Activated CD8-positive, alpha-beta memory T cell treated with anti-CD3 and anti-CD28 coated beads, Interleukin-2, amount 10 ng/mL, durations not matched to agents 7 days and 5 days (primary cell): ENCODE measurements around the gene TMEM17. TPM values are rescaled to one million over a fixed set of nuclear protein-coding genes. Genes with fewer than 3 reads are reported as not detected.

Experiments used
- ATAC-seq: fragments of 150-1000 bp; cut with Tn5 transposase; one replicate; pipeline ENCODE4 v1.10.0; 2021; ENCODE audit warnings: moderate library complexity
- CTCF ChIA-PET: fragments of 350-600 bp; sonication (Branson Sonifier 250); formaldehyde crosslinking; loops from one replicate; lab custom pipeline; 2021; ENCODE audit warnings: antibody characterized with exemption; lab: Charles Lee
- DNase-seq: peaks from one replicate; pipeline ENCODE4 v3.0.0-alpha.2; 2020
- H3K27ac Mint-ChIP-seq: one replicate; pipeline ENCODE4 v1.8.0; 2021; ENCODE audit warnings: mild to moderate bottlenecking, mixed read lengths
- H3K27me3 Mint-ChIP-seq: one replicate; pipeline ENCODE4 v1.8.0; 2021; ENCODE audit warnings: mixed read lengths
- H3K36me3 Mint-ChIP-seq: one replicate; pipeline ENCODE4 v1.8.0; 2021; ENCODE audit warnings: mild to moderate bottlenecking, mixed read lengths
- H3K4me1 Mint-ChIP-seq: one replicate; pipeline ENCODE4 v1.8.0; 2021; ENCODE audit warnings: mixed read lengths
- H3K4me3 Mint-ChIP-seq: one replicate; pipeline ENCODE4 v1.8.0; 2021; ENCODE audit warnings: mild to moderate bottlenecking, moderate library complexity, mixed read lengths
- H3K9me3 Mint-ChIP-seq: one replicate; pipeline ENCODE4 v1.8.0; 2022; ENCODE audit warnings: low read depth, mixed read lengths
- total RNA-seq, 2 experiments: library from RNA; stranded (reverse); gene quantifications; one replicate each; pipeline ENCODE4 v1.2.3, GENCODE V29; 2021

Gene TMEM17
- total RNA-seq, 2 experiments from 2014 or later = 0.12 to 0.26 TPM

DNA sequence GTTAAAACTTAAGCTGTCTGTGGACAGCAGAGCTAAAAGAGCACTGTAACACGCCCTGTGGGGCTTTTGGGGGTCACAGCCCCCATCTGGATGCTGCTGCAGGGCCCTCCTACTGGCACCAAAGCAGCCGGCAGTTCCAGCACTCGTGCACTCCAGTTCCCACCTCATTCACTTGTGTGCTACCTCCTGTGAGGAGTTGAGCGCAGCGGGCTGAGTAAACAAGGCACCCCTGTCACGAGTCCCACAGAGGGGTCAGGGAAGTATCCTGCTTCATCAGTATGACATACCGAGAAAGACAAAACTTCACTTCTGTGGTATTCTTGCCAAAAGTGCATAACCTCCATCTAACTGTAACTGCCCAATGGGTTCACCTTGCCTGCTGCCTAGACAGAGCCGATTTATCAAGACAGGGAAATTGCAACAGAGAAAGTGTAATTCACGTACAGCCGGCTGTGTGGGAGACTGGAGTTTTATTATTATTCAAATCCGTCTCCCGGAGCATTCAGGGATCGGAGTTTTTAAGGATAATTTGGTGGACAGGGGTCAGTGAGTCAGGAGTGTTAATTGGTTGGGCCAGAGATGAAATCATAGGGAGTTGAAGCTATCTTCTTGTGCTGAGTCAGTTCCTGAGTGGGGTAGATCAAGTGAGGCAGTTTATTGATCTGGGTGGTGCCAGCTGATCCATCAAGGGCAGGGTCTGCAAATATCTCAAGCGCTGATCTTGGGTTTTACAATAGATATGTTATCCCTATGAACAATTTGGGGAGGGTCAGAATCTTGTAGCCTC is 41.6 kb downstream of the TMEM17 start:
- H3K27me3 Mint-ChIP-seq = no peaks in the 10 kb centered on the region
- H3K9me3 Mint-ChIP-seq = no peaks in the 10 kb centered on the region
- CTCF ChIA-PET = no interaction called here
- H3K36me3 Mint-ChIP-seq = no peaks in the 10 kb centered on the region
- no peak overlapping the region for H3K4me3 Mint-ChIP-seq
- ATAC-seq (no peak), DNase-seq (no peak)
- H3K27ac Mint-ChIP-seq = no peak overlapping the region
- H3K4me1 Mint-ChIP-seq = no peaks in the 10 kb centered on the region

GRCh38 chr2:62462211-62462610 is 43.8 kb downstream of the TMEM17 start:
- no peak for ATAC-seq
- CTCF ChIA-PET = no interaction called here
- no peak for DNase-seq
- no peaks in the 10 kb centered on the region for H3K36me3 Mint-ChIP-seq
- H3K4me3 Mint-ChIP-seq = no peak overlapping the region
- H3K27me3 Mint-ChIP-seq = no peaks in the 10 kb centered on the region
- no peaks in the 10 kb centered on the region for H3K9me3 Mint-ChIP-seq
- no peak overlapping the region for H3K27ac Mint-ChIP-seq
- H3K4me1 Mint-ChIP-seq = no peaks in the 10 kb centered on the region

GRCh38 chr2:62461707-62462106 is 44.3 kb downstream of the TMEM17 start:
- H3K4me1 Mint-ChIP-seq = no peaks in the 10 kb centered on the region
- H3K27ac Mint-ChIP-seq = no peak overlapping the region
- no peaks in the 10 kb centered on the region for H3K27me3 Mint-ChIP-seq
- CTCF ChIA-PET = no interaction called here
- H3K4me3 Mint-ChIP-seq = no peak overlapping the region
- no peak for DNase-seq
- ATAC-seq = no peak
- H3K36me3 Mint-ChIP-seq = no peaks in the 10 kb centered on the region
- H3K9me3 Mint-ChIP-seq = no peaks in the 10 kb centered on the region

GRCh38 chr2:62461017-62461553 is 44.9 kb downstream of the TMEM17 start:
- Mint-ChIP-seq H3K4me1 (peaks cover 4% of the 10 kb centered on the region), H3K4me3 (no peak overlapping the region), H3K27ac (no peak overlapping the region), H3K36me3 (no peaks in the 10 kb centered on the region), H3K27me3 (peaks cover under 1% of the 10 kb centered on the region), H3K9me3 (no peaks in the 10 kb centered on the region)
- DNase-seq (no peak), ATAC-seq (no peak)
- CTCF ChIA-PET = interaction anchor here (1.9 kb wide), 1 partner anchor 314 kb away, joined by 5 read pairs; no protein-coding TSS in a partner anchor

- Mint-ChIP-seq H3K27me3 (peaks cover 4% of the 10 kb centered on the region), H3K9me3 (no peaks in the 10 kb centered on the region), H3K4me3 (no peak overlapping the region), H3K4me1 (peaks cover 4% of the 10 kb centered on the region), H3K27ac (no peak overlapping the region), H3K36me3 (no peaks in the 10 kb centered on the region)
- no peak for DNase-seq
- CTCF ChIA-PET = interaction anchor here (1.9 kb wide), 1 partner anchor 315 kb away, joined by 5 read pairs; no protein-coding TSS in a partner anchor
- no peak for ATAC-seq
Measured at GRCh38 chr2:62460175-62460574, 45.8 kb downstream of the TMEM17 start.

GRCh38 chr2:62459672-62460071 is 46.3 kb downstream of the TMEM17 start:
- ATAC-seq = no peak
- Mint-ChIP-seq H3K27ac (no peak overlapping the region), H3K4me1 (peaks cover 4% of the 10 kb centered on the region), H3K9me3 (no peaks in the 10 kb centered on the region), H3K36me3 (no peaks in the 10 kb centered on the region), H3K27me3 (peaks cover 4% of the 10 kb centered on the region), H3K4me3 (no peak overlapping the region)
- CTCF ChIA-PET = interaction anchor here (0.6 to 1.9 kb wide), 2 partner anchors 316 to 652 kb away, joined by 3 to 5 read pairs; no protein-coding TSS in a partner anchor
- DNase-seq = no peak

GRCh38 chr2:62459106-62459505 is 46.9 kb downstream of the TMEM17 start:
- H3K4me3 Mint-ChIP-seq = no peak overlapping the region
- H3K27ac Mint-ChIP-seq = no peak overlapping the region
- H3K9me3 Mint-ChIP-seq = no peaks in the 10 kb centered on the region
- H3K27me3 Mint-ChIP-seq = peaks cover 4% of the 10 kb centered on the region
- H3K36me3 Mint-ChIP-seq = no peaks in the 10 kb centered on the region
- ATAC-seq = no peak
- DNase-seq = no peak
- peaks cover 4% of the 10 kb centered on the region for H3K4me1 Mint-ChIP-seq
- CTCF ChIA-PET = interaction anchor here (0.6 to 1.9 kb wide), 2 partner anchors 316 to 651 kb away, joined by 3 to 5 read pairs; no protein-coding TSS in a partner anchor

- CTCF ChIA-PET = interaction anchor here (2.9 to 3.0 kb wide), 2 partner anchors 15 to 316 kb away, joined by 20 to 62 read pairs; no protein-coding TSS in a partner anchor
- H3K9me3 Mint-ChIP-seq = no peaks in the 10 kb centered on the region
- H3K4me1 Mint-ChIP-seq = peaks cover 4% of the 10 kb centered on the region
- ATAC-seq (no peak), DNase-seq (no peak)
- H3K27me3 Mint-ChIP-seq = peaks cover 4% of the 10 kb centered on the region
- no peak overlapping the region for H3K27ac Mint-ChIP-seq
- H3K36me3 Mint-ChIP-seq = no peaks in the 10 kb centered on the region
- no peak overlapping the region for H3K4me3 Mint-ChIP-seq
Measured at GRCh38 chr2:62458671-62459081, 47.3 kb downstream of the TMEM17 start.

- Mint-ChIP-seq H3K36me3 (no peaks in the 10 kb centered on the region), H3K27me3 (peaks cover 4% of the 10 kb centered on the region), H3K4me3 (no peak overlapping the region), H3K9me3 (no peaks in the 10 kb centered on the region), H3K4me1 (peaks cover 4% of the 10 kb centered on the region), H3K27ac (no peak overlapping the region)
- DNase-seq (no peak), ATAC-seq (no peak)
- CTCF ChIA-PET = interaction anchor here (0.7 to 3.0 kb wide), 12 partner anchors 9 to 598 kb away, joined by 3 to 62 read pairs (median 6); no protein-coding TSS in a partner anchor
Measured at GRCh38 chr2:62458206-62458641, 47.8 kb downstream of the TMEM17 start.

DNA sequence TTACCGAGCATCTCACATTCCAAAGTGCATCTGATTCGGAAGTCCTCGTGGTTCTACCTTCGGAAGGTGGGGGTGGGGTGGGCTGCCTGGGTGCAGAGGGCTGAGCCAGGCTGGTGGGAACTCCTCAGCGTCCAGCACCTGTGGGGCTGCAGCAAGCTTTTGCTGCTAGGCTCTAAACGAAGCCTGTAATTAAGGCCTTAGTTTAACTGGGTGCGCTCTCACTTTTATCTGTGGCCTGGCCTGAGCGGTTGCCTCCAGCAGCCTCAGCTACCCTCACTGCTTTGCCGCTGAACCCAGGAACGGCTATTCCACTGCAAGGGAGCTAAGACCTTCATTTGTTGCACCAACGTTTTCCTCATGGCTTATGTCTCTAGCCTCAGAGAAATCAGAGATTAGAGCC is 48.4 kb downstream of the TMEM17 start:
- ATAC-seq = no peak
- H3K27me3 Mint-ChIP-seq = peaks cover 4% of the 10 kb centered on the region
- no peaks in the 10 kb centered on the region for H3K9me3 Mint-ChIP-seq
- CTCF ChIA-PET = interaction anchor here (0.7 to 3.0 kb wide), 20 partner anchors 10 to 967 kb away, joined by 3 to 62 read pairs (median 5); partner anchors contain the start of gene EHBP1
- H3K27ac Mint-ChIP-seq = no peak overlapping the region
- no peak for DNase-seq
- peak overlapping the region; percentile 47 for H3K4me3 Mint-ChIP-seq
- no peaks in the 10 kb centered on the region for H3K36me3 Mint-ChIP-seq
- peaks cover 4% of the 10 kb centered on the region for H3K4me1 Mint-ChIP-seq

- CTCF ChIA-PET = interaction anchor here (0.7 to 3.0 kb wide), 28 partner anchors 9 to 1087 kb away, joined by 3 to 62 read pairs (median 4); partner anchors contain the start of gene EHBP1
- Mint-ChIP-seq H3K9me3 (no peaks in the 10 kb centered on the region), H3K4me3 (peak overlapping the region; percentile 47), H3K27ac (no peak overlapping the region), H3K27me3 (peaks cover 4% of the 10 kb centered on the region), H3K36me3 (no peaks in the 10 kb centered on the region), H3K4me1 (peaks cover 4% of the 10 kb centered on the region)
- ATAC-seq (peak; percentile 95), DNase-seq (peak; percentile 69)
Measured at GRCh38 chr2:62456721-62457539, 49.1 kb downstream of the TMEM17 start.

GRCh38 chr2:62455957-62456692 is 49.9 kb downstream of the TMEM17 start:
- H3K9me3 Mint-ChIP-seq = no peaks in the 10 kb centered on the region
- peaks cover 4% of the 10 kb centered on the region for H3K4me1 Mint-ChIP-seq
- no peak overlapping the region for H3K4me3 Mint-ChIP-seq

More at GRCh38 chr2:62455957-62456692, 49.9 kb downstream of the TMEM17 start:
- peaks cover 4% of the 10 kb centered on the region for H3K27me3 Mint-ChIP-seq
- no peak overlapping the region for H3K27ac Mint-ChIP-seq
- DNase-seq (no peak), ATAC-seq (no peak)
- no peaks in the 10 kb centered on the region for H3K36me3 Mint-ChIP-seq
- CTCF ChIA-PET = interaction anchor here (0.7 to 3.0 kb wide), 22 partner anchors 8 to 1088 kb away, joined by 3 to 62 read pairs (median 4); partner anchors contain the start of gene EHBP1
